BE2C (cell line): ENCODE results near the gene CIPC.

Experiments
- DNase-seq: peaks from one replicate; pipeline ENCODE4 v3.0.0-alpha.2; 2020
- H3K27me3 ChIP-seq: fragments of 250-450 bp; sonication (Bioruptor Pico); 2 replicates; pipeline ENCODE4 v1.5.1; 2020; ENCODE audit warnings: mild to moderate bottlenecking
- H3K36me3 ChIP-seq: fragments of 250-450 bp; sonication (Bioruptor Pico); 2 replicates; pipeline ENCODE4 v1.5.1; 2020; ENCODE audit warnings: mild to moderate bottlenecking
- H3K4me1 ChIP-seq: fragments of 250-450 bp; sonication (Bioruptor Pico); 2 replicates; pipeline ENCODE4 v1.5.1; 2020
- H3K4me3 ChIP-seq: 2 replicates; pipeline ENCODE4 v1.5.1; 2011; ENCODE audit warnings: low read depth, low read length
- H3K9me3 ChIP-seq: fragments of 250-450 bp; sonication (Bioruptor Pico); 2 replicates; pipeline ENCODE4 v1.5.1; 2020
- TF ChIP-seq, protein P1 (sequence below): IDR thresholded peaks from 2 replicates; pipeline ENCODE4 v1.5.1; 2012; ENCODE audit warnings: mild to moderate bottlenecking, low read depth, low read length

The CIPC gene

DNA sequence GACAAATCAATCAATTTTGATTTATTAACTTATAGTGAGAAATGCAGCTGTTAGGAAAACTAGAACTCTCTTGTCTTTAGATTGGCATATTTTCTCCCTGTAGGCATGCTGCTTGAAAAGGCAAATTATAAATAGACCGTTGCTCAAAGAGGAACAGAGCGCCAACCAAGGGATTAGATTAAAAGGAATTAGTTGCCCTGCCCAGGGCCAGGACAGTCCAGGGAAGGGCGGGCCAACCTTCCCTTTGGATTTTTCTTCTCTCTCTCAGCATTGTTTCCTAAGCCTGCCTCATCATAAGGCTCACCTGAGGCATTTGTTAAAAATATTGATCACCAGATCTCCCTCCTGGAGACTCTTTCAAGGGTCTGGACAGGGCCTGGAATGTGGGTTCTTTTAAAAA, 8.6 kb downstream of the CIPC start:
- Histone ChIP-seq H3K9me3 (peaks cover 2% of the 10 kb centered on the region; the same call in 1 of the 2 replicates), H3K4me1 (no peaks in the 10 kb centered on the region), H3K27me3 (no peaks in the 10 kb centered on the region), H3K4me3 (no peak overlapping the region), H3K36me3 (peaks cover 54% of the 10 kb centered on the region)
- no peak for DNase-seq
- TF ChIP-seq, protein P1, sequence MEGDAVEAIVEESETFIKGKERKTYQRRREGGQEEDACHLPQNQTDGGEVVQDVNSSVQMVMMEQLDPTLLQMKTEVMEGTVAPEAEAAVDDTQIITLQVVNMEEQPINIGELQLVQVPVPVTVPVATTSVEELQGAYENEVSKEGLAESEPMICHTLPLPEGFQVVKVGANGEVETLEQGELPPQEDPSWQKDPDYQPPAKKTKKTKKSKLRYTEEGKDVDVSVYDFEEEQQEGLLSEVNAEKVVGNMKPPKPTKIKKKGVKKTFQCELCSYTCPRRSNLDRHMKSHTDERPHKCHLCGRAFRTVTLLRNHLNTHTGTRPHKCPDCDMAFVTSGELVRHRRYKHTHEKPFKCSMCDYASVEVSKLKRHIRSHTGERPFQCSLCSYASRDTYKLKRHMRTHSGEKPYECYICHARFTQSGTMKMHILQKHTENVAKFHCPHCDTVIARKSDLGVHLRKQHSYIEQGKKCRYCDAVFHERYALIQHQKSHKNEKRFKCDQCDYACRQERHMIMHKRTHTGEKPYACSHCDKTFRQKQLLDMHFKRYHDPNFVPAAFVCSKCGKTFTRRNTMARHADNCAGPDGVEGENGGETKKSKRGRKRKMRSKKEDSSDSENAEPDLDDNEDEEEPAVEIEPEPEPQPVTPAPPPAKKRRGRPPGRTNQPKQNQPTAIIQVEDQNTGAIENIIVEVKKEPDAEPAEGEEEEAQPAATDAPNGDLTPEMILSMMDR: no peak

DNA sequence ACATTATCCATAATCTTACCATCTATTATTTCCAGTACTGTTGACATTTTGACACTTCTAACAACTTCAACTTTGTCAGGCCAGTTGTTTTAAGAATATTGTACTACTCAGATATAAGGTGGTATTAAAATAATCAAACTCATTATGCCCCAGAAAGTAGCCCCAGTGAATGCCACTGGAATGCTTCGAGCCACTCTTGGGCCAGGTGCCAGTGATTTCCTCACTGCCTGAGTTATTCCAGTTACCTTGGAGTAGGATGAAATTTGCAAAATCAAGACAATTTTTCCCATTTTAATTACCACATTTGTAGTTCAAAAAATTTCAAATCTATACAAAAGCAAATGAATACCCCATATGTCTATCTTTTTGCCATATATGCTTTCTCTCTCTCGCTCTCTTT, 9.2 kb downstream of the CIPC start:
- H3K27me3 ChIP-seq: no peaks in the 10 kb centered on the region
- TF ChIP-seq, protein P1: no peak
- H3K36me3 ChIP-seq: peaks cover 56% of the 10 kb centered on the region
- H3K4me3 ChIP-seq: no peak overlapping the region
- no peaks in the 10 kb centered on the region for H3K4me1 ChIP-seq
- peaks cover 2% of the 10 kb centered on the region; the same call in 1 of the 2 replicates for H3K9me3 ChIP-seq
- DNase-seq: no peak

DNA sequence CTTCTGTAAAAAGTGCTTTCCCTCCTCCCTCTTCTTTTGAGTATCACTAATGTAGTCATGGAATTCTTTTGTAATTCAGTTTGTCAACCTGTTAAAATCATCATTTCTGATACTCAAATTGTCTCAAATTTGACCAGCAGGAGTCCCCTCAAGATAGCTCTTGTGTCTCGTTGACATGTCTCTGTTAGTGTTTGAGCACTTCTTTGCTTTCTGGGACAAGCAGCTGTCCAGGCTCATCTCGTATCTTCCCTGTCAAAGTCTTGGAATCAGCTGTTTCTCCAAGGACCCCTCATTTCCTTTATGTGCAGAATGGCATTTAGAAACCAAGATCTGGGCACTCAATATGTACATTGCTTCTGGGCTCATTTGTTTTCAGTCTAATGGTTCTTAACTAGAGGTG, 10.7 kb downstream of the CIPC start:
- DNase-seq: no peak
- TF ChIP-seq, protein P1: no peak
- Histone ChIP-seq H3K27me3 (no peaks in the 10 kb centered on the region), H3K4me3 (no peak overlapping the region), H3K36me3 (peaks cover 67% of the 10 kb centered on the region), H3K9me3 (peaks cover 2% of the 10 kb centered on the region; the same call in 1 of the 2 replicates), H3K4me1 (no peaks in the 10 kb centered on the region)

DNA sequence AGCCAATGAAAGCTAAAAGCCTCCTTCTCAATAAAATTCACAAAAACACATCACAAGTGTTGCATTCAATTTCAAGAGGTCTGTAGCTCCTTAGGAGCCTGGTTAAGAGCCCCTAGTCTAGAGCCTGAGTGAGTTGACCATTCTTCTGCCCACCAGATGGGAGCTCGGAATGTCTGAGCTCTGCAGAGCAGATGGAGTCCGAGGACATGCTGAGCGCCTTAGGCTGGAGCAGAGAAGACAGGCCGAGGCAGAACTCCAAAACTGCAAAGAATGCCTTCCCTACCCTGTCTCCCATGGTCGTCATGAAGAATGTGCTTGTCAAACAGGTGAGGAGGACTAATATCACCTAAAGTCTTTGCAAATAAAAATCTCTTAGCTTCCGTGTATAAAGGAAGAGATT, 11.6 kb downstream of the CIPC start:
- Histone ChIP-seq H3K36me3 (peaks cover 76% of the 10 kb centered on the region), H3K27me3 (no peaks in the 10 kb centered on the region), H3K4me3 (no peak overlapping the region), H3K9me3 (peaks cover 2% of the 10 kb centered on the region; the same call in 1 of the 2 replicates), H3K4me1 (no peaks in the 10 kb centered on the region)
- TF ChIP-seq, protein P1: no peak
- no peak for DNase-seq

DNA sequence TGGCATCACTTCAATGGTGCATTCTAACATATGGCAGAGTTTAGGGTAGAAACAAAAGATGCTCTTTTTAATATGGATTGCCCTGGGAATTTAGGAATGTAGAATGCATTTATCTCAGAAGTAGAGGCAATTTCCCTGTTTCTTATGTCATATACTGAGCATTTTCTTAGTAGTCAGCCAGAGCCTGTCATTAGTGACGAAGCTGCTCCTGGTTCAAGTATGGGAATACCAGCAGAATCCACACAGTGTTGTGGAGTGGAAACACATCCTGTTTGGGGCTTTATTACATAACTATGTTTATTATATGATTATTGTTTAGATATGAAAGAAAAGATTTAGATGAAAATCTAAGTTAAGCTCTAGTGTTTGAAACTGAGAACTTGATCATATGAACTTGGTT, 12.2 kb downstream of the CIPC start:
- H3K4me1 ChIP-seq: no peaks in the 10 kb centered on the region
- H3K36me3 ChIP-seq: peaks cover 79% of the 10 kb centered on the region
- H3K4me3 ChIP-seq: no peak overlapping the region
- DNase-seq: no peak
- peaks cover 2% of the 10 kb centered on the region; the same call in 1 of the 2 replicates for H3K9me3 ChIP-seq
- TF ChIP-seq, protein P1: no peak
- H3K27me3 ChIP-seq: no peaks in the 10 kb centered on the region

DNA sequence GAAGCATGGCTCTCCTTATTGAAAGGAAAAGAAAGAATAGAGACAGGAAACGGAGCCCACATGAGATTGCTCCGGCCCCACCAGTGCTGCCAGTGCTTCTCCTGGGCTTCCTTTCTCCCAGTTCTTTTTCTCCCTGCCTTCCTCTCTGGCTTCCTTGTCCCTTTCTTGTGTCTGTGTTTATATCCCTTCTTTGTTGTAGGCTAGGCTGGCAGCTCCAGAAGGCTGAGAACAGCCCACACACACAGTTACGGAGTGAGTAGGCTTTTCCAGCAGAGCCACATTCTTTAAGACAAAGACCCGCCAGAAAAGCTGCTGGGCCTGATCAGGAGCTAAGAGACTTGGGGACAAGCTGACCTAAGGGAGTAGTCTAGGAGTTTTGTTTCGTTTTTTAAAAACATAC, 13.0 kb downstream of the CIPC start:
- no peak for DNase-seq
- peaks cover 72% of the 10 kb centered on the region for H3K36me3 ChIP-seq
- TF ChIP-seq, protein P1: no peak
- H3K27me3 ChIP-seq: no peaks in the 10 kb centered on the region
- H3K4me1 ChIP-seq: no peaks in the 10 kb centered on the region
- peaks cover 2% of the 10 kb centered on the region; the same call in 1 of the 2 replicates for H3K9me3 ChIP-seq
- H3K4me3 ChIP-seq: no peak overlapping the region
